GM19463 (cell line): Measurements from ENCODE around the gene CTCFL.

ENCODE experiments used
- ATAC-seq: cut with Tn5 transposase; IDR thresholded peaks from one replicate; pipeline ENCODE4 v1.9.1; 2021; ENCODE audit warnings: mild to moderate bottlenecking, moderate library complexity; ENCODE audit not compliant: unreplicated experiment

Gene CTCFL

DNA sequence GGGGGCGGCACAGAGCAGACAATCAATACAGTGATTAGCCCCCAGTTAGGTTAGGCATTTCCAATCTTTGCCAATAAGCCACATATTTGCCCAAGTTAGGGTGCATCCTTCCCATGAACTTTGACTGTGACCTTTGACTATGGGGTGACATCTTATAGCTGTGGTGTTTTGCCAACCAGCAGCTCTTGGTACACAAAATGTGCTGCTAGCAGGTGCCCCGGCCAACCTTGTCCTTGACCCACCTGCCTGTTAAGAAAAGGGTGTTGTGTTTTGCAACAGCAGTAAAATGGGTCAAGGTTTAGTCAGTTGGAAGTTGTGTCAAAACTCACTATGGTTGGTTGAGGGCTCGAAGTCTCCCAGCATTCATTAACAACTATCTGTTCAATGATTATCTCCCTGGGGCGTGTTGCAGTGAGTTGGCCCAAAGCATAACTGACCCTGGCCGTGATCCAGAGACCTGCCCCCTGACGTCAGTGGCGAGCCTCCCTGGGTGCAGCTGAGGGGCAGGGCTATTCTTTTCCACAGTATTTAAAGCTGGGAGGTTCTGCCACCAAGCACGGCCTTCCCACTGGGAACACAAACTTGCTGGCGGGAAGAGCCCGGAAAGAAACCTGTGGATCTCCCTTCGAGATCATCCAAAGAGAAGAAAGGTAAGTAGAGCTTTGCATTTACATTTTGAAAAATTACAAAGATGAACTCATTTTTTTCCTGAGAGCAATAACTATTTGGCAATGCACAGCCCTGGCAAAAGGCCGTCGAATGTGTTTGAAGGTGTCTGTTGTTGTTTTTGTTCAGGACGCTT lies 35.8 kb upstream of the CTCFL start, which contains the start of gene PCK1:
Gene PCK1, plus strand, starts transcription at position 557 of the 802 bp plus-strand sequence. CDS start 302 bp downstream, outside the sequence.
- ATAC-seq, result no peak

GRCh38 chr20:57559658-57560553 lies 35.0 kb upstream of the CTCFL start:
- ATAC-seq, result no peak

GRCh38 chr20:57559289-57559634 lies 34.3 kb upstream of the CTCFL start:
- no peak for ATAC-seq

- no peak for ATAC-seq
These were observed 33.8 kb upstream of the CTCFL start for GRCh38 chr20:57558614-57559288.

GRCh38 chr20:57557926-57558613 lies 33.1 kb upstream of the CTCFL start:
- no peak for ATAC-seq

DNA sequence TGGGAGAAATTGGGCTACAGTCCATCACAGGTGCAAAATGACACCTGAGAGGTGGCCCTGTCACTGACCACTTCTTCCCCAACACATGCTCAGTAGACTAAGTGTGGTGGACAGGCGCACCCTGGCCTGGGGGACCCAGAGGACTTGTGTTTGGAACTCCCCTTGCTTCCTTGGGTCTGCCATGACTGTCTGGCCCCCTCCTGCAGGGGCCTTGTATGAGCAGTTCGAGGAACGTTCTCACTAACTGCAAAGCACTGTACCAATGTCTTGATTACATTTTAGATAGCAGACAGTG lies 32.0 kb upstream of the CTCFL start:
- ATAC-seq, result no peak

GRCh38 chr20:57555457-57556184 lies 30.7 kb upstream of the CTCFL start:
- ATAC-seq, result no peak

DNA sequence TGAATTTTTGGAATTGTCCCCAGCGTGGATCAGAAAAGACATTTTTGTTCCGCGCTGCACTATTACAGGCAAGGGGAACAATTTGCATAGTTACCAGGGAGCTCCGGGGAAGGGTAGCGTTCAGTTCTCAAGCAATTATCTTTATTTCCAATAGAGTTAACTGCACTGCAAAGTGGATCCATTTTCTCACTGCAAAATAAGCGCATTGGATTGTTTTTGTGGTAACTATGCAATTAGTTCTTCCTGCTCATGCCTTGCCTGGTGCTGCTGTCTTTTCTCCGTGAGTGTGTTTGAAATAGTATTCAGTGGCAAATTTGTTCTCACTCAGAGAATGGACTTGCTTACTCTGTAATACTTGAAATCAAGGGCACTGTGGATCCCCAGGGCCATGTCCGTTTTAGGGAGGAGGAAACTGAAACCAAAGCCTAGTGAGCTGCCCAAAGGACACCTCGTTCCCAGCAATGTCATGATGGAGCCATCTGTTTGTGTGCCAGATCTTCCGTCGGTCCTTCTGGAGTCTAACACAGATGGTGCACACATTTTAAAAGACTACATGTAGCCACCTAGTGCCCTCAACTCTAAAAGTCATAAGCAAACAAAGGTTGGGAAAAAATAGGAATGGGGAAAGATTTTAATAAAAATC lies 28.6 kb upstream of the CTCFL start:
- no peak for ATAC-seq

DNA sequence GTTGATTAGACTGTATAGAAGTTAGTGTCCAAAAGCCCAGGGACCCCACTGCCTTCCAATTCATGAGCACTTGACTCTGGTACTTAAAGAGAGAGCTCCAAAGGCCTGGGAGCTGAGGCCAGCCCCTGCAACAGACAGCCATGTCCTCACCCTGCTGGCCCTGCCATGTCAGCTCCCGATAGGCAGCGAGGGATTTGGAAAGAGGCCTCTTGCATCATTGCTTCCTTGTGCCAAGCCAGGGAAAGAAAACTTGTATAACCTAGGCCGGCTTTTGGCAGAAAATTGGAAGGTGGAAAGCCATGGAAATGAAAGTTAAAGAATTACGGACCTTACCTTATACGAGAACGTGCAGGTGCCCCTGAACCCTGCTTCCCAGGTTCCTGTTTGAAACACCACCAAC lies 27.5 kb upstream of the CTCFL start:
- ATAC-seq, result no peak

DNA sequence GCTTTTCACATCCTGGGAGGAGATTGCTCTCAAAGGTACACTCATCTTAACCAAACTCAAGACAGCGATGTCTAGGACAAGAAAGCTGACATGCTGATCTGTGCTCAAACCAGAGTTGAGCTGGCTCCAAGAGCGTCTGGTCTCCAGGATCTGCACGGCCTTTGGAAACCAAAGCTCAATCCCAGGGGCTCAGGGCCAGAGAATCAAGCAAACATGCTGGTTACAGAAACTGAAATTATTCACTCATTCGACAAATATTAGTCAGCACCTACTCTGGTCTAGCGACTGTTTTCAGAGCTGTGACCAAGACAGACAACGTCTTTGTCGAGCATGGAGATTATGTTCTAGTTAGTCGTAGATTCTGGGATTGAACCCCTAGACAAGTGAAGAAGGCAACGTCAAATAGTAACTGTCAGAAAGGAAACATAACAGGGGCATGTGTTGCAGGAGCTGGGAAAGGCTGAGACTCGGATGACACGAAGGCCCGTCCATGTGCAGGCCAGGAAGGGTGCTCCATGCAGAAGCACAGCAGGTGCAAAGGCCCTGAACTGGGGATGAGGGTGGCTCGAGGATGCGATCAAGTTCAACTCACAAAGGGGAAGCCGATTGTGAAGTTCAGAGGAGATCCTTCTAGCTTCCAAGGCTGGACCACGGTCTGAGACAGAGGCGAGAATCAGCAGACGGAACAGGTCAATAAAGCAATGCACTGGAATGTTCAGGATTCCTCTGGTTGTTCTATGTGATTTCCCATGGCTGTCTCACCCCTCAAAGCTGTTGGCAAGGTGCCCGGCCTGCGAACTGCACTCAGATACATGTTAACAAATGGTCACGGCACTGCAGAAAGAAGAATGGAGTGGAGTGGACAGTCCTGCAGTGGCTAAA lies 23.5 kb upstream of the CTCFL start:
- ATAC-seq, result no peak

GRCh38 chr20:57546956-57547649 lies 22.2 kb upstream of the CTCFL start:
- ATAC-seq, result no peak

DNA sequence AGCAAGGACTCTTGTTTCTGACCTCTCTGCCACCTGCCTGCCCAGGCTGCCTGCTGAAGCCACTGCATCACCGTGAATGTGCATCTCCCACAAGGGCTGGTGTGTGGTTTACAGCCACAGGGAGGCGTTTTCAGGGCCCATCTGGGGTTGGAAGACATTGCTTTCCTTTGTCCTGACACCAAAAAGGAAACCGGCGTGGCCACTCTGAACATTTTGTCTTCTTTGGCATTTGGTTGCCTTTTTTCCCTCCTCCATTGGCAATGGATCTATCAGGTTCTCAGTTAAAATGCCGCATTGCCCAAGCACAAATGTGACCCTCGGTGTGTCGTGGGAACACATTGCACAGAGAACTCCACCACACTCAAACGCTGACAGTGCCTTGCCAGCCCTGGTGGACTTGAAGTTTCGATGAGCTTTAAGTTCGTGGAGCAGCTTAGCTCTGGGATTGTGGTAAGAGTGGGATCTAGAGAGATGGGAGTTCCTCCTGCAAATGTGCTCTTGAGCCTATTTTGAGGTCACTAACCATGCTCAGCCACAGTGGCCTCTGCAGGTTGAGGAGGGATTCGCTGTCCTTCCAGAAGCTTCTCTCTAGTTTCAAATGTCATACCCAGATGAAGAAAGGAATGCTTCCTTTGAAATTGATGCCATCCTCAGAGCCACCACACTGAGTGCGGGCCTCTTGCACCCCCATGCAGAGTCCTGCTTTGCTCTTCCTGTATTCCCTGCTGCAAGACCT lies 21.2 kb upstream of the CTCFL start:
- no peak for ATAC-seq

DNA sequence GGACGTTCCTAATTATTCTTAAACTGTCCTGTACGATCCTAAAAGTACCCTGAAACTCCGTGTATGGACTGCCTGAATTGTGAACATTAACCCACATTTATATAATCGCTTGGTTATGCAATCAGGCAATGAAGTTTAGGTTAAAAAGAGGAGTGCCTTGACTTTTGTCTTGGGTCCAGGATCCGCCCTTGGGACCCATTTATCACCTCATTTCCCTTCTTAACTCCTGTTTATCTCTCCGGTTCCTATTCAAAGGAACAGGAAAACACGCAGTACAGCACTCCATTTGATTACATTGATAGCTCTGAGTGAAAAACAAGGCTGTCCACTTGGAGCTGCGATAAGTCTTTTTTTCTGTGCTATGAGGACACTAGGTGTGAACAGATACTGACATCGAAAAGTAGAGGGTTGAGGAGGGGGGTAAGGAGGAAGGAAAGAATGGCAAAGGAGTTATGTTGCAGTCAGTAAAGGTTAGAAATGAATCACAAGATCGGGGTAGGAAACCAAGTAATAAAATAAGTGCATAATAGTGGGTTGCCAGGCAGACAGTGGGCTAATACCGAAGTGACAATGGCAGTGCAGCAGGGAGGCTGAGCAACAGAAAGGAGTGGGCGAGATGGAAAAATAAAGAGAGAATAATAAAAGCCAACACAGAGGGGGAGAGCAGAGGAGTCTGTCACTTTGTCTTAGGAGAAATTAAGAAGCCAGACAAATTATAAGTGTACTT lies 20.1 kb upstream of the CTCFL start:
- no peak for ATAC-seq

DNA sequence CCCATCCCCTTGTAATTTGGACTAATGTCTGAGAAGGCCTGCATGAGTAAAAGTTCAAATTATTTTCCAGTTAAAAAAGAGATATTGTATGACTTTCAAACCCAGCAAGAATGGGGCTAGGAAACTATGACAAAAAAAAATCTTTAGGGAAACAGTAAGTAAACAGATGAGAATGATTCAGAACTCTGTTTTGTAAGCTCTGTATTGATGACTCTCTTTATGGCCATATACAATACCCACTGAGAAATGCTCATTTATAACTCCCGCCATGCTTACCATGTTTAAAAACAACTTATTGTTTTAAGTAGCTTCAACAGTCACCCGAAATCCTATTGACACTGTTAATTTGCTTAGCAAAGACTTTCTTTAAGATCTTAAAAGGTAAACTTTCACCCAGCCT lies 18.8 kb upstream of the CTCFL start:
- no peak for ATAC-seq

DNA sequence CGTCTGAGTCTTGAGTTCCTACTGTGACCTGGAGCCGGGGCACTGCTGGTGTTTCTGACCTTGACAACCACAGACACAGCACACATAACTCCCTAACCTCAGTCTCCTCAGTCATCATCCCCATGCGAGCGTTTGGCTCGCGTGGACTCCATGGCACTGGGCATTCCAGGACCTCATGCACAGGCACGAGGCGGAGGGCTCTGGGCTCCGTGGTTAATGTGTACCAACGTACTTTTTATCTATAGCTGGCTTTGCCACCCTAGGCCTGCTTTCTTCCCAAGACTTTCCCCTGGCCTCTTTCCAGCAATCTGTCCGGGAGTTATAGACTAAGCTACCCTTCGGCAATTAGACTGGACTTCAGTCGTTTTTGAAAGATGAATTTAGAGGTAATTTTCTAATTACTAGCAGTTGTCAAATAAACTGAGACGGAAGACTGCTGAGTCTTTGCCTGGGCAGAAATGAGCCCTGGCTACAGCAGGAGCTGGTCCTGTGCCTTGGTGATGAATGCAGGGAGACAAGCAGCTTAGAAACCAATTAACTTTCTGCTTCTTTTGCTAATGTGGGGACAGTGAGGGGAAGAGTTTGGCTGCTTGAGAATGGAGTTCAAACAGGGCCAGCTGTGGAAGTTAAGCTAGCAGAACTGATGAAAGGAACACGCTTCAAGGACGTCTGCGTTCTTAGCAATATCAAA lies 16.1 kb upstream of the CTCFL start:
- ATAC-seq, result no peak

DNA sequence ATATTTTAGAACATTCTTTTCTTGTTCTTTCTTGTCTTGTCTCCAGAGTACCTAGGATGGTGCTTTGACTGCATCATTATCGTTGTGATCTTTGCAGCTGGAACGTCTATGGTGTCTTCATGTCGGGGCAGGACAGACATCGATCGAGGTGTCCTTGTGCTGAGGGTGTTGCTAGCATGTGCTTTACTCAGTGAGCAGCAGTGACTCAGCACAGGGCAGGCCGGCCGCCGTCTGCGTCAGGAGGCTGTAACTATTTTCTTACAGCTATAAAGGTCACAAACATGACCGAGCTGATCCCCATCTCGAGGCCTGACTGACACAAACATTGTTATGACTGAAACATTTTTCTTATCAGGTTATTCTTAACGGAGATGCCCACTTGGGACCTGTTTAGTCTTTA lies 14.9 kb upstream of the CTCFL start:
- no peak for ATAC-seq
